CD4-positive, alpha-beta T cell treated with Interleukin-4 for 4 hours (primary cell): ENCODE data around the gene SON.
"Not testable (repeated sequence)": the region's sequence is repeated elsewhere in the genome, so short reads cannot be mapped to it uniquely, and the experiment has no call there.

Source experiments
- DNase-seq: peaks from one replicate; pipeline ENCODE4 v3.0.0-alpha.2; 2020

SON gene, protein sequence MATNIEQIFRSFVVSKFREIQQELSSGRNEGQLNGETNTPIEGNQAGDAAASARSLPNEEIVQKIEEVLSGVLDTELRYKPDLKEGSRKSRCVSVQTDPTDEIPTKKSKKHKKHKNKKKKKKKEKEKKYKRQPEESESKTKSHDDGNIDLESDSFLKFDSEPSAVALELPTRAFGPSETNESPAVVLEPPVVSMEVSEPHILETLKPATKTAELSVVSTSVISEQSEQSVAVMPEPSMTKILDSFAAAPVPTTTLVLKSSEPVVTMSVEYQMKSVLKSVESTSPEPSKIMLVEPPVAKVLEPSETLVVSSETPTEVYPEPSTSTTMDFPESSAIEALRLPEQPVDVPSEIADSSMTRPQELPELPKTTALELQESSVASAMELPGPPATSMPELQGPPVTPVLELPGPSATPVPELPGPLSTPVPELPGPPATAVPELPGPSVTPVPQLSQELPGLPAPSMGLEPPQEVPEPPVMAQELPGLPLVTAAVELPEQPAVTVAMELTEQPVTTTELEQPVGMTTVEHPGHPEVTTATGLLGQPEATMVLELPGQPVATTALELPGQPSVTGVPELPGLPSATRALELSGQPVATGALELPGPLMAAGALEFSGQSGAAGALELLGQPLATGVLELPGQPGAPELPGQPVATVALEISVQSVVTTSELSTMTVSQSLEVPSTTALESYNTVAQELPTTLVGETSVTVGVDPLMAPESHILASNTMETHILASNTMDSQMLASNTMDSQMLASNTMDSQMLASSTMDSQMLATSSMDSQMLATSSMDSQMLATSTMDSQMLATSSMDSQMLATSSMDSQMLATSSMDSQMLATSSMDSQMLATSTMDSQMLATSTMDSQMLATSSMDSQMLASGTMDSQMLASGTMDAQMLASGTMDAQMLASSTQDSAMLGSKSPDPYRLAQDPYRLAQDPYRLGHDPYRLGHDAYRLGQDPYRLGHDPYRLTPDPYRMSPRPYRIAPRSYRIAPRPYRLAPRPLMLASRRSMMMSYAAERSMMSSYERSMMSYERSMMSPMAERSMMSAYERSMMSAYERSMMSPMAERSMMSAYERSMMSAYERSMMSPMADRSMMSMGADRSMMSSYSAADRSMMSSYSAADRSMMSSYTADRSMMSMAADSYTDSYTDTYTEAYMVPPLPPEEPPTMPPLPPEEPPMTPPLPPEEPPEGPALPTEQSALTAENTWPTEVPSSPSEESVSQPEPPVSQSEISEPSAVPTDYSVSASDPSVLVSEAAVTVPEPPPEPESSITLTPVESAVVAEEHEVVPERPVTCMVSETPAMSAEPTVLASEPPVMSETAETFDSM (N-terminal part only)

GRCh38 chr21:33542640-33543504 is at the start of gene SON:
SON (plus strand) TSS chr21:33543038; CDS start chr21:33543093, 55 bp downstream.
- DNase-seq: peak; percentile 99

DNA sequence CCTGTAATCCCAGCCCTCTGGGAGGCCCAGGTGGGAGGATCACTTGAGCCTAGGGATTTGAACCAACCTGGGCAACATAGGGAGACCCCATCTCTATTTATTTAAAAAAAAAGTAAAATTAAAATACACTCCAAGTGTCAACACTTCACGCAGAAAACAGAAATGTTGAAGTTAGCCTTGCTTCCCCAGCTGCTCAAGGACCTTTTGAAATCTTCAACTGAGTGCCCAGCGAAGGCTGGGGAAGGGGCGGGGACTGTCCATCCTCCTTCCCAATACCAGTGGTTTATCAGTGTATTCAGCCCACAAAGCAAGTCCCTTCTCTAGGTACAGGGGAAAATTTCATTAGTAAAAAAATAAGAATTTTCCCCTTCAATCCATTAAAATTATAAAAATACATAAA is 49.1 kb upstream of the SON start:
- no peak for DNase-seq

- DNase-seq: no peak
These were observed 47.1 kb upstream of the SON start for GRCh38 chr21:33495743-33496142.

- DNase-seq: no peak
These were observed 46.5 kb upstream of the SON start for GRCh38 chr21:33496345-33496744.

GRCh38 chr21:33505833-33506232 is 37.0 kb upstream of the SON start:
- no peak for DNase-seq

GRCh38 chr21:33507003-33507402 is 35.8 kb upstream of the SON start:
- not testable (repeated sequence) for DNase-seq

GRCh38 chr21:33510826-33511225 is 32.0 kb upstream of the SON start:
- no peak for DNase-seq

- no peak for DNase-seq
These were observed 31.2 kb upstream of the SON start for GRCh38 chr21:33511639-33512038.

DNA sequence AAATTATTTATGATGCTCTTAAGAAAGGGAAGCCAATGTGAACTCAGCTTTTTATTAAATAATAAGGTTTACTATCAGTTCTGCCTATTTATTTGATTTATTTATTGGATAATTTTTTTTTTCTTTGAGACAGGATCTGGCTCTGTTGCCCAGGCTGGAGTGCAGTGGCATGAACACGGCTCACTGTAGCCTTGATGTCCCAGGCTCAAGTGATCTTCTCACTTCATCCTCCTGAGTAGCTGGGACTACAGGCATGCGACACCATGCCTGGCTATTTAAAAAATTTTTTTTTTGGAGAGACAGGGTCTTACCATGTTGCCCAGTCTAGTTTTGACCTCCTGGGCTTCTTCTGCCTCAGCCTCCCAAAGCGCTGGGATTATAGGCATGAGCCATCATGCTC is 30.4 kb upstream of the SON start:
- DNase-seq: no peak

DNA sequence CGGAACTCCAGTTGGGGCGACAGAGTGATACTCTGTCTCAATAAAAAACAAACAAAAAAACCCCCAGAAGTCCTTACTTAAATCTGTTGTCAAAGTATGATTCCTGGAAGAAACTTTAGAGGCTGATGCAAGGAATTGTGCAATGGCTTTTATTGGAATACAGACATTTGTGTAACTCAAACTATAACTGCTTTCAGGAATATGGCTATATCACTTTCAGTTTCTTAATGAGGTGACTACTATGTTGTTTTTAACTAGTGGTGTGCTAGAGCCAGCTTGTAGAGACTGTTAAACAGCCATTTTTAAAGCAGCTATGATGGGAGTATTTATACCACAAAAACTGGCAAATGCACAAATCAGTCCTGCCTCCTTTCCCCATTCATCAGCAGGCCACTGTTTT is 28.6 kb upstream of the SON start:
- DNase-seq: no peak

DNA sequence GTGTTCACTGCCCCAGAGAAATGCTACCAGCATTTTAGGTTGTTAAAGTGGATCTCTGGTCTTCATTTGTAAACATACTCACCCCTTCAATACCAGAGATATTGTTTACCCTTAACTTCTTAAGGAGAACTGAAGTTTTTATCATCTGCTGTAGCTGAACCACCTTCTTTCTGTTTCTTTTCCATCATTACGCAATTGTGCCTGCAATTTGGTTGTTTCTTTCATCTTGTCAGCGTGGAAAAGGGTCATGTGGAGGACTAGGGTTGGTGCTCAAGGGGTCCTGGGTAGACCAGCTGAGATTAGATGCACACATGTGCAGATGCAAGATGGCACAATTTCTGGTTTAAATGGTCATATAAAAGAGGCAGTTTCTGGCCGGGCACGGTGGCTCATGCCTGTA is 23.9 kb upstream of the SON start:
- DNase-seq: no peak

- DNase-seq: no peak
These were observed 20.4 kb upstream of the SON start for GRCh38 chr21:33522297-33522952.

- no peak for DNase-seq
These were observed 19.9 kb upstream of the SON start for GRCh38 chr21:33522953-33523349.

DNA sequence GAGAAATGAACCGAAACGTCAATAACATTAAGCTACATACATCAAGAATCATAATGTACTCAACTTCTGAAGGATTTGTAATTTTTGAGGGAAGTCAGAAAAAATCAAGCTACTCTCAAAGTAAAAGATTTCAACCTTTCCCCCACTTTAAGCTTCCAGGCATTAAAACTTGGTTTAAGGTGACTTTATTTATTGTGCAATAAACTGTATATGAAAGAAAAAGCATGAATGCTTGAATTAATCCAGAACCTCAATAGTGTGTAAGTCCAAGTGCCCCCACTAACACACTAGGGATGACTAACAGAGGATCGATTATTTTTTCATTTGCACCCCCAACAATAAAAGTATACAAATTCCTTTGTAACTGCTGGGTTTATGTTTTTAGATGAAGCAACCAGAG is 11.8 kb upstream of the SON start:
- no peak for DNase-seq

DNA sequence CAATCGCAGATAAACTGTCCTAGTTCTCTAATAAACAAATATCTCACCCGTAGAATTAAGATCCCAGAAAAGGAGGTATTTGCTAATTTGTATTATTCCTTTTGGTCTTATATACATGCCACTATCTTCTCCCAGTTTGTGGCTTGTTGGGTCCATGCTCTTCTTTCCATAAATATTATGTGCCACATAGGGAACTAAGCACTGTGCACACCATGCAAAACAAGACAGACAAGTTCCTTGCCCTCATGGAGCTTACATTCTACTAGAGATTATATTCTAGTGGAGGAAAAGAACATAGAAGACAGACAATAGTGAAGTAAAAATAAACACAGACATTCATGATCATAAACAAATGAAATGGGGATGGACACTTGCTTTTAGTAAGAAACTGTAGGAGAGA is 5.6 kb upstream of the SON start:
- no peak for DNase-seq

GRCh38 chr21:33539616-33540015 is 3.2 kb upstream of the SON start:
- DNase-seq: no peak

- no peak for DNase-seq
These were observed 2.1 kb upstream of the SON start for GRCh38 chr21:33540711-33541104.

DNA sequence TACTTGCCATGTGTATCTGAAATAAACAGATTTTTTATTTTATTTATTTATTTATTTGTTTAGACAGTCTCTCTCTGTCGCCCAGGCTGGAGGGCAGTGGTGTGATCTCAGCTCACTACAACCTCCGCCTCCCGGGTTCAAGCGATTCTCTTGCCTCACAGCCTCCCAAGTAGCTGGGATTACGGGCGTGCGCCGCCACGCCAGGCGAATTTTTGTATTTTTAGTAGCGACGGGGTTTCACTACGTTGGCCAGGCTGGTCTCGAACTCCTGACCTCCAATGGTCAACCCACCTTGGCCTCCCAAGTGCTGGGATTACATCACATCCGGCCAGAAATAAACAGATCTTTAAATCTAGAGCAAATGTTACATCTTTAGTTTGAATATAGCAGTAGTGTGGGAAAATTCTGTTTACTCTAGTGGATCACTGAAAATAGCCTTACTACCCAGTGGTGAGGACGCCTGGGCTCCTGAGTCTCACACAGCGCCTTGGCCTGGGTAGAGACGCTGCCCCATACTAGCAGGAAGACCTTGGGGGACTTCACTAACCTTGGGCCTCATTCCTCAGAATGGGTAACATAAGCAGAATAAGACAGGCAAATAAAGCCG is 1.6 kb upstream of the SON start:
- DNase-seq: peak; percentile 13

DNA sequence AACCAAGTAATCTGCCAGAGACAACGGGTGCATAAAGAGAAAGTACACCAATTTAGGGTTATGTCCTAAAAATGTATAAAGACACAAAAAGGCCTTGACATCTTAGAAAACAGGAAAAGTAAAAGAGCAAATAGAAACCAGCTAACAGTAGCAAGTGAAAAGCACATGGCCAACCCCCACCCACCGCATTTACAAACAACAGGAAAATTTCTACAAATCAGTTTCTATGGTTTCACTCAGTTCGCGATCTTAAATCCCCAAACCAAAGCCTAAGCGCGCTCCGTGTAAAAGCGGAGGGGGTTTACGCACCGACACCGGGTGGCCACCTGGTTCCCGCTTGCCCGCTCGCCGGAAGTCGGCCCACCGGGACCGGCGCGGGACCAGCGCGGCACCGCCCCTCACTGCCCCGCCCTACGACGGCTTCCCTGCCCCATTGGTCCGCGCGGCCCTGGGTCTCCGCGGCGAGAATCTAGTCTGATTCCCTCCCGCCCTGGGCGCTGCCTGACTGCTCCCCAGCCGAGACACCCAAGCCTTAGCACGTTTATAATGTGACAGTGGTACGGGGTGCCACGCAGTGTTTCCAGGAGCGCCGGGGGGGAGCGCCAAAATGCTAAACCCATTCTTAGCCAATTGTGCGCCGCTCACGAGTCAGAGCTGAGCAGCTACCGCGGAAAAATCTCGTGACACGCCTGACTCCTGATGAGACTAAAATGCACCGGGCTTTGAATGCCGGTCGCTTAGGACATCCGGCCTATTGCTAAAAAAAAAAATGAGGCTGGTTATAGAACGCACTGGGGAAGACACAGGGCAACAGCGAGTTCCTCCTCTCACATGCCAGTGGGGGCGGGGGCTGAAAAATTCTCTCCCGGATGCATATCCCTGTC is 840 bp upstream of the SON start, which contains the start of gene GART:
Gene GART, minus strand, starts transcription at position 362 of the 884 bp plus-strand sequence. CDS start 2,802 bp downstream, outside the sequence.
- DNase-seq: peak; percentile 73
